NCI-H446 treated with DMSO at 0.1 percent for 48 hours (cell line): ENCODE results near the gene LRRK1.

Experiments used
- DNase-seq: peaks from one replicate; lab custom pipeline; 2025; lab: John Stamatoyannopoulos, UW

Gene LRRK1

DNA sequence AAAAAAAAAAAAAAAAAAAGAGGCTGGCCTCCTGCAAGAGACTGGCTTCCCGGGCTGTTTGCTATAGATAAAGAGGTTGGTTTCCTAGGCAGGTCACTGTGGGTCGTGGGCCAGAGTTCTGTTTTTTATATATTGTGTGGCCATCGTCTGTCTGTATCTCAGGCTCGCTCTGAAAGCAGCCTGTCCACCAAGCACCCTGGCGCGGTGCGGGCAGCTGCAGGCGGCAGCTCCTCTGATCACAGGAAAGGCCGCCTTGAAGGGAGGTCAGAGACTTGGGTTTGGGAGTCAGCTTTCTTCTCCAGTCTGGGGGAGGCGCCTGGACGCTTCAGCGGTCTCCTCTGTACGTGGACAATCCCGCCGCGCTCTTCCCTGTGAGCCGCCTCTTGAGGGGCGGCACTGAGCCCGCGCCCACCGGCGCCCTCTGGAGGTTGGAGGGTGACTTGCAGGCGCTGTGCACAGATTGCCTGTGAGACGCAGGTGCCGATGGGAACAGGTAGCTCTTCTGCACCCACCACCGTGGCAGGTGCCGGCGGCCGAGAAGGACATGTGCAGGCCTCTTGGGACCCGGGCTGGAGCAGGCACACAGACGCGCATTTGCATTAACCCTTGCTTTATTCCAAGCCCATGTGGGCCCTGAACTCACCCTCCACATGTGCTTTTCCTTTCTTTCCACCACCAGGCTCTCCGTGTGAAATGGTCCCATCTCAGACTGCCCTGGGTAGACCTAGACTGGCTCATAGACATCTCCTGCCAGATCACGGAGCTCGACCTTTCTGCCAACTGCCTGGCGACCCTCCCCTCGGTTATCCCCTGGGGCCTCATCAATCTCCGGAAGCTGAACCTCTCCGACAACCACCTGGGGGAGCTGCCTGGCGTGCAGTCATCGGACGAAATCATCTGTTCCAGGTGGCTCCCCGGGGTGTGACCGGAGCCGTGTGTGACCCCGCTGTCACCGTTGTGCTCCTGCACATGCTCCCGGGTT lies 89.3 kb downstream of the LRRK1 start:
- peak; percentile 32 for DNase-seq

- no peak for DNase-seq
Measured at GRCh38 chr15:101009176-101009575, 90.0 kb downstream of the LRRK1 start.

- DNase-seq: no peak
Measured at GRCh38 chr15:101010781-101011180, 91.6 kb downstream of the LRRK1 start.

GRCh38 chr15:101012326-101013200 lies 93.4 kb downstream of the LRRK1 start:
- no peak for DNase-seq

DNA sequence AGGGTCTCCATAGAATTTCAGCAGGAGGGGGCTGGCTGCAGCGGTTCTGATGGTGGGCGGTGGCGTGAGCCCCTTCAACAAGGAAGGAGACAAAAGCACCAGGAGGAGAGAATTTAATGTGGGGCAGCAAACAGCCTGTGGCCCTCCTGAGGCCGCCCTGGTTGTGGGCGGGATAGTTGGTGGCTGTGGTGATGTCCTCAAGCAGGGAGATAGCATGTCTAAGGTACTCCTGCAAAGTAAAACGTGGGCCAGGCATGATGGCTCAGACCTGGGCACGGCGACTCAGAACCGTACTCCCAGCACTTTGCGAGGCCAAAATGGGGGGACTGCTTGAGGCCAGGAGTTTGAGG lies 94.0 kb downstream of the LRRK1 start:
- no peak for DNase-seq

GRCh38 chr15:101013769-101014675 lies 94.9 kb downstream of the LRRK1 start:
- no peak for DNase-seq

- DNase-seq: no peak
Measured at GRCh38 chr15:101014921-101015841, 96.0 kb downstream of the LRRK1 start.

DNA sequence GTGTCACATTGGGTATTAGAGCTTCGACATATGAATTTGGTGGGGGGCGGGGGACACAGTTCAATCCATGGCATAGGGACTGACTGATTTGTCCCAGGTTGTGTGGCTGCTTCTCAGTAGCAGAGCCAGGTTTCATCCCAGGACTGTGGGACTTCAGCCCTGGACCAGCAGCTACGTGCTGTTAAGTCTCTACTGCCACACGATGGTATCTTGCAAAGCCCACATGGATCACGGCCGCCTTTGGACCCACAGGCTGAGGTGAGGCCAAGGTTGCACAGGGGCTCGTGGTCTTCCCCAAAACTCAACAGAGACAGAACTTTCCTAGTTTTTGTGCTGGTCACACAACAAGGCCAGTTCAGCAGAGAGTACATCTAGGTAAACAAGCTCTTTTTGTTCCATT lies 97.4 kb downstream of the LRRK1 start:
- DNase-seq: no peak

- DNase-seq: no peak
Measured at GRCh38 chr15:101017093-101017754, 98.1 kb downstream of the LRRK1 start.

DNA sequence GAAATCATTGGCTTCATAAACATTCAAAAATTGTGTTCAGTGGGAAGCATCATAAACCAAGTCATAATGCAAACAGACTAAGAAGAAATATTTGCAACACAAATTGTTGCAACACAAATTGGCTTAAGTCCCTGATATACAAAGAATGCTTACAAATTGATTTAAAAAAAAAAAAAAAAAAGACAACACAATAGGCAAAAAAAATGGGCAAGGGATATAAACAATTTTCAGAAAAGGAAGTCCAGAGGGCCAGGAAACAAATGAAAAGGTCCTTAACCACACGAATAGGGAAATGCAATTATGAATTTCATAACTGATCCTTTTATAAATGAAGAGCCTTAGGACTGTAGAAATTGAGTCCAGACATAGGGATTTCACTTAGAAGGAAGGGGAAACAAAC lies 98.9 kb downstream of the LRRK1 start:
- DNase-seq: no peak

DNA sequence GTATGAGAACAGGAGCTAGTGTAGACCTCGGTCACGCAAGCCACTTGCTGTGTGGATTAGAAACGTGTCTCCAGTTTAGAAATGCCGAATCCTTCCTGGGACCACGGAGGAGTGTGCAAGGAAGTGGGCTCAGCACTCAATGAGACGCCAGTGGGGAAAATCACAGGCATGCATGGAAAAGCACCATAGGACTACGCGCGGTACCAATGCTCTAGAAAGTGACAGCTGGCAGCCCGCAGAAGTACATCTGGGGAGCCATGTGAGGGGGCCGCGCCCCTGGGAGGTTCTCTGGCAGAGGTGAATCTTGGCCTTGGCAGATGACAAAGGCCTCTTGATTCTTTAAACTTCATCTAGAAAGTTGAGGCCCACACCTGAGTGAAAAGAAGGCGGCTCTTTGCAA lies 99.3 kb downstream of the LRRK1 start:
- no peak for DNase-seq

GRCh38 chr15:101019366-101019896 lies 100.3 kb downstream of the LRRK1 start:
- no peak for DNase-seq

DNA sequence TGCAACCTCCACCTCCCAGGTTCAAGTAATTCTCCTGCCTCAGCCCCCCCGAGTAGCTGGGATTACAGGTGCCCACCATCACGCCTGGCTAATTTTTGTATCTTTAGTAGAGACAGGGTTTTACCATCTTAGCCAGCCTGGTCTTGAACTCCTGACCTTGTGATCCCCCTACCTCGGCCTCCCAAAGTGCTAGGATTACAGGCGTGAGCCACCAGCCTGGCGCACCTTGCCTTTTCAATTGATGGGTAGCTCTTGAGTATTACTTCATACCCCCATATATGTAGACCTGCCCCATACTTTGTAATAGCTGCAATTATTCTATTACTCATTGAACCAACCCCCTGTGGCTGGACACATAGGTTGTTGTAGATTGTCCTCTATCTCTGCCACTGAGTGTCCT lies 101.3 kb downstream of the LRRK1 start:
- no peak for DNase-seq

- DNase-seq: no peak
Measured at GRCh38 chr15:101020945-101021344, 101.8 kb downstream of the LRRK1 start.

GRCh38 chr15:101022306-101022705 lies 103.1 kb downstream of the LRRK1 start:
- DNase-seq: no peak

- no peak for DNase-seq
Measured at GRCh38 chr15:101022876-101023275, 103.7 kb downstream of the LRRK1 start.

DNA sequence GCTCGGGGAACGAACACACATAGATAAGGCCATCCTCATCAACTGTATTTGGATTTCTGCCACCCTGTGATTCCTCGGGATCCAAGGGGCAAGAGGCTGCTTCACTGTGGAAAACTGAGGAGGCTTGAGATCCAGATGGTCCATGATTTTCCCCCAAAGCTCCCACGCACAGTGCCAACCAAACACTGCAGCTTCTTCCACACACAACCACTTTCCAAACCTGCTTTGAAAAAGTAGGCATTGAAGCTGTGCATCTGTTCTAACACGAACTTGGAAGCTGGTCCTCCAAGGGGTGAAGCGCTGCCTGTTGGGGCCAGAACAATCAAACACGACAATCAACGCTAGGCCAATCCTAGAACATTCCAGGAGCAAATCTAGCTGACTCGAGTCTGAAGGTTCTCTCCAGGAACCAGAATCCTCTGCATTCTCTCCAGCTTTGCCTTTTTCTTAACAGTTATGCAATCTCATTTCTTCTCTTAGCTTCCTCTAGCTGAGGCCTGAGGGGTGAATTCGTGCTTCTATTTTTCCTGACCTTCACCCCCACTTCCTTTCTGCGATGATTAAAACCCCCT lies 104.4 kb downstream of the LRRK1 start:
- no peak for DNase-seq

DNA sequence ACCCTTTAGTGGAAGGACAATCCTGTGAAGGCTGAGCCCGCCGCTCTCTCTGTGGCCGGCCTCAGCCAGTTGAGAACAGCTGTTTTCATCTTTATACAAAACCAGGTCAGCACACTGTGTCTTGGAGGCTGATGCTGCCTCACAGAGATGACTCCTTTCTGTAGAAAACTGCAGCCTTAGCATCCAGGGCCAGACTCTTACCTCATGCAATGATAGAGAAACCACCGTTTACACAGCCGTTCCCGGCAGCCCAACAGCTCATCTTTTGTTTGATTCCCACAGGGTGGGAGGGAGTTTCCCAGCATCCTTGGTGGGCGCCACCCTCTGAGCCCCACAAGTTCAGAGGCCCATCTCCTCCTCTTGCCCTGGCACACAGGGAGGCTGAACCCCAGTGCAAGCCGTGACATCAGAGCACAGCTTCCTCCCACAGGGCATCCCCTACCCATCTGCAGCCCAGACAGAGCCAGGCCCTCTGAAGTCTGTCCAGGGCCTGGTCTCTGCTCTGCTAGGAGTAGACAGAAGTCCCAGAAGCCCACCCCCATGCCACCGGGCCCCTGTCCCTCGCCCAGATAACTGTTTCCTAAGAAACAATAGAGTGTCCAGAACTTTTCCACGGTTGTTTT lies 105.0 kb downstream of the LRRK1 start:
- no peak for DNase-seq
